GM12874 (cell line): ENCODE results near the gene KCTD18.

Experiments
- CTCF ChIP-seq: IDR thresholded peaks from 2 replicates; pipeline ENCODE4 v1.5.1; 2011; ENCODE audit warnings: low read depth, mild to moderate bottlenecking, control low read depth, low read length, moderate library complexity; ENCODE audit not compliant: insufficient read depth

The KCTD18 gene

GRCh38 chr2:200453853-200454534, 55.9 kb downstream of the KCTD18 start:
- TF ChIP-seq CTCF, result no peak

GRCh38 chr2:200453142-200453852, 56.6 kb downstream of the KCTD18 start:
- no peak for TF ChIP-seq CTCF

GRCh38 chr2:200452377-200452776, 57.5 kb downstream of the KCTD18 start:
- no peak for TF ChIP-seq CTCF

- TF ChIP-seq CTCF, result no peak
Observed at GRCh38 chr2:200451511-200451910, 58.4 kb downstream of the KCTD18 start.

GRCh38 chr2:200450288-200450687, 59.6 kb downstream of the KCTD18 start:
- TF ChIP-seq CTCF, result no peak

- no peak for TF ChIP-seq CTCF
Observed at GRCh38 chr2:200449149-200449548, 60.7 kb downstream of the KCTD18 start.

- TF ChIP-seq CTCF, result no peak
Observed at GRCh38 chr2:200448455-200448854, 61.4 kb downstream of the KCTD18 start.
